Transverse colon (tissue), 4 donors: ENCODE measurements around the gene PDIK1L.

Experiments used
- CTCF ChIP-seq, 5 experiments: fragments of 200-600 bp in 3 of 5; fragments of 450-650 bp in 2 of 5; sonication (generic) in 3 of 5; IDR thresholded peaks; 1 replicate in 2 of 5; 2 replicates in 3 of 5; pipeline ENCODE4 v1.5.1; 2016 to 2017; ENCODE audit warnings: antibody characterized with exemption in 5 of 5, inconsistent platforms in 3 of 5, mild to moderate bottlenecking in 2 of 5, moderate library complexity in 1 of 5
- EP300 ChIP-seq: sonication (generic); formaldehyde crosslinking; IDR thresholded peaks from one replicate; pipeline ENCODE4 v1.6.1; 2017; ENCODE audit warnings: antibody characterized with exemption, low read depth
- POLR2AphosphoS5 ChIP-seq, 3 donors: sonication (generic); formaldehyde crosslinking; IDR thresholded peaks; one replicate each; pipeline ENCODE4 v1.6.1; 2016; ENCODE audit warnings: antibody characterized with exemption in 3 of 3

GRCh38 chr1:26066857-26067256, 44.8 kb upstream of the PDIK1L start:
- TF ChIP-seq CTCF (IDR thresholded peaks at IDR 0.05) (no peak), EP300 (no peak), POLR2AphosphoS5 (IDR thresholded peaks at IDR 0.05) (no peak)
